ENCODE results near the gene RPL28.

GRCh38 chr19:55402509-55402908 is 16.8 kb downstream of the RPL28 start:
- TF ChIP-seq CTCF (IDR thresholded peaks at IDR 0.05) (no peak), POLR2A (IDR thresholded peaks at IDR 0.05) (no peak), POLR2AphosphoS5 (IDR thresholded peaks at IDR 0.05; ENCODE audit: insufficient read depth in 1 of 2, low read depth in 1 of 2) (no peak)

Measured in vagina (tissue), 2 donors.